ENCODE measurements around the gene REM2.

DNA sequence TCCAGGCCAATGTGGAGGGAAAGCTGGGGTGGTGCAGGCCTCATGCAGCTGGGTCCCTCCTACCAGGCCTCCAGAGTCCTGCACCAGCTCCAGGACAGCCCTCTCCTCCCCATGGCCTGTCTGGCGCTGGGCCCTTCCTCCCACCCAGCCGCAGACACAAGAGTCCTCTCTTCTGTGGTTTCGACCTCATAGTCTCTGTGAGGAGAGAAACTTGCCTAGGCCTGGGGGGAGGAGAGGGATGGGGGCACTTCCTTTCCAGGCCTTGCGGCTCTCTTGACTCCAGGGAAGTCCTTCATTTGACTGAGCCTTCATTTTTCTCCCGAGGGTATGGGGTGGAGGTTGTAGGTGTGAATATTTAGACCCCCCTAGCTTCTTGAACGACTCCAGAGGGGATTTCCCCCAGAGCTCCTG lies 44.4 kb upstream of the REM2 start:
- TF ChIP-seq, protein P1, sequence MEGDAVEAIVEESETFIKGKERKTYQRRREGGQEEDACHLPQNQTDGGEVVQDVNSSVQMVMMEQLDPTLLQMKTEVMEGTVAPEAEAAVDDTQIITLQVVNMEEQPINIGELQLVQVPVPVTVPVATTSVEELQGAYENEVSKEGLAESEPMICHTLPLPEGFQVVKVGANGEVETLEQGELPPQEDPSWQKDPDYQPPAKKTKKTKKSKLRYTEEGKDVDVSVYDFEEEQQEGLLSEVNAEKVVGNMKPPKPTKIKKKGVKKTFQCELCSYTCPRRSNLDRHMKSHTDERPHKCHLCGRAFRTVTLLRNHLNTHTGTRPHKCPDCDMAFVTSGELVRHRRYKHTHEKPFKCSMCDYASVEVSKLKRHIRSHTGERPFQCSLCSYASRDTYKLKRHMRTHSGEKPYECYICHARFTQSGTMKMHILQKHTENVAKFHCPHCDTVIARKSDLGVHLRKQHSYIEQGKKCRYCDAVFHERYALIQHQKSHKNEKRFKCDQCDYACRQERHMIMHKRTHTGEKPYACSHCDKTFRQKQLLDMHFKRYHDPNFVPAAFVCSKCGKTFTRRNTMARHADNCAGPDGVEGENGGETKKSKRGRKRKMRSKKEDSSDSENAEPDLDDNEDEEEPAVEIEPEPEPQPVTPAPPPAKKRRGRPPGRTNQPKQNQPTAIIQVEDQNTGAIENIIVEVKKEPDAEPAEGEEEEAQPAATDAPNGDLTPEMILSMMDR (conservative IDR thresholded peaks at IDR 0.05 in 1 of 2, IDR thresholded peaks at IDR 0.05 in 1 of 2; ENCODE audit: low read depth in 1 of 2, low read length in 2 of 2), result no peak
- no peak for TF ChIP-seq EZH2 (IDR thresholded peaks at IDR 0.05; ENCODE audit: low read length, missing control alignments)
